GM21723 (cell line): Measurements from ENCODE around the gene MAP7D1.
"Not testable (repeated sequence)": the region's sequence is repeated elsewhere in the genome, so short reads cannot be mapped to it uniquely, and the experiment has no call there.

ENCODE experiments used
- ATAC-seq: cut with Tn5 transposase; IDR thresholded peaks from one replicate; pipeline ENCODE4 v1.9.1; 2021; ENCODE audit warnings: mild to moderate bottlenecking, moderate library complexity; ENCODE audit not compliant: unreplicated experiment

The MAP7D1 gene

DNA sequence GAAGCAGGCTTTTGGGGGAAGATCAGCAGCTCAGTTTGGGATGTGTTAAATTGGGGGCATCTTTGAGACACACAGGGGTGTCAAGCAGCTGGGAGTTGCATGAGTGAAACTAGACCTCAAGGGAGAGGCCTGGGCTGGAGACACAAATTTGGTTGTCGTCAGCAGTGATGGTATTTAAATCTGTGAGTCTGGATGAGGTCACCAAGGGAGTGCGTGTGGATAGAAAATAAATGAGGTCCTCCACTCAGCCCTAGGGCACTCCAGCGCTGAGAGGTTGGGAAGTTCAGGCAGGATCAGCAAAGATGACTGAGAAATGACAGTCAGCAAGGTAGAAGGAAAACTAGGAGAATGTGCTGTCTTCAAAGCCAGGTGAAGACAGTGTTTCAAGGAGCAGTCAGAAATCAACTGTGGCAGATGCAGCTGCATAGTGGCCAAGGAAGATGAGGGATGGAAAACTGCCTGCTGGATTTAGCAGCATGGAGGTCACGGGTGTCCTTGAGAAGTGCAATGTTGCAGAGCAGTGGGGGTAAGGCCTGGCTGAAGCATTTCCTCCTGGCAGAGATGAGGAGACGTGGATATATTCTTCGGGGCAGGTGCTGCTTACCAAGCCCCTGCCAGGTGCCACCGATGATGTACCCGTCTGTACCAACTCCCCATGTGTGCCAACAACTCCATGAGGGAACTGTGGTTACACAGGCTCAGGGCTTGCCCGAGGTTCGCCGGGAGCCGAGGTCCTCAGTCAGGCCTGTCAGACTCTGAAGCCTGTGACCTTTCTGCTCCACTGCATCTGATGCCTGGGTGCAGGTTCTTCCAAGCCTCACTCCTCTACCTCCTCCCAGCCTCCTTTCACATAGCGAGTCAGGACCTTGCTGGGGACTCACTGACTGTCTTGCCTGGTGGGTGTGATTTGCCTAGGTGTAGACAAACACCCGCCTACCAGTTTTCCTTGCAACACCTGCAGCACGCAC lies 11.3 kb downstream of the MAP7D1 start:
- ATAC-seq: no peak

DNA sequence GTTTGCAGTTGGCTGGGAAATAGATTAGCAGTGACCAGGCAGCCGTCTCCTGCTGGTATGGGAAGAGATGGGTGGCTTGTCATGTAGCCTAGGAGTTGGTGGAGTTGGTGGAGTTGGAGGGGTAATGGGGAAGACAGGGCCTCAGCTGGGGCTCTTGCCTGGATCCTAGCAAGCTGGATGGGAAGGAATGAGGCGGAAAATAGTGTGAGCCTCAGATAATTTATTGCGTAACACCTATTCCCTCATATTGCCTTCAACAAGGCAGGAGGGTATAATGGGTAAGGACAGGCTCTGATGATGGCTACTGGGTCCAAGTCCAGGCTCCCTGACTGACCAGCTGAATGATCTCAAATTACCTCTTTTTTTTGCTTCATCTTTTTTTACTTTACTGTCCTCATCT lies 12.6 kb downstream of the MAP7D1 start:
- no peak for ATAC-seq

DNA sequence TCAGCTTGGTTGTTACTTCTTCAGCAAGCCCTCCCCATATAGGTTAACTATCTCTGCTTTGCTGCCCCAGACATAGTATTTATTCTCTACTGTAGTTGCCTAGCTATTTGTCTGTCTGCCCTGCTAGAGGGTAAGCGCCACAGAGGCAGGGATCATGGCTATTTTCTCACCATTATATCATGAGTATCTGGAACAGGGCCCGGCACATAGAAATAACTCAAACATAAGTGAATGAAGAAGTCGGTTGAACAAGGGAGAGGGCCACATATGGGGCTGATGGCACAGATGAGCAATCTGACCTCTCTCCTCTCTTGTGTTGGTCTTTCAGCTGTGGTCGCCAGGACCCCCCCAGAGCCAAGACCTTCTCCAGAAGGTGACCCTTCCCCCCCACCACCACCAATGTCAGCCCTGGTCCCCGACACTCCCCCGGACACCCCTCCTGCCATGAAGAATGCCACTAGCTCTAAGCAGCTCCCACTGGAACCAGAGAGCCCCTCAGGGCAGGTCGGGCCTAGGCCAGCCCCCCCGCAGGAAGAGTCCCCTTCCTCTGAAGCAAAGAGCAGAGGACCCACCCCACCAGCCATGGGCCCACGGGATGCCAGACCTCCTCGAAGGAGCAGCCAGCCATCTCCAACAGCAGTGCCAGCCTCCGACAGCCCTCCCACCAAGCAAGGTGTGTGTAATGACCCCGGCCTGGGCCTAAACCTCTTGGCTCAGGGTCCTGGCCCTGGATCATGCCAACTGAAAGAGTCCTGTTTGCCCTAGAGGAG lies 14.9 kb downstream of the MAP7D1 start:
- ATAC-seq: no peak

DNA sequence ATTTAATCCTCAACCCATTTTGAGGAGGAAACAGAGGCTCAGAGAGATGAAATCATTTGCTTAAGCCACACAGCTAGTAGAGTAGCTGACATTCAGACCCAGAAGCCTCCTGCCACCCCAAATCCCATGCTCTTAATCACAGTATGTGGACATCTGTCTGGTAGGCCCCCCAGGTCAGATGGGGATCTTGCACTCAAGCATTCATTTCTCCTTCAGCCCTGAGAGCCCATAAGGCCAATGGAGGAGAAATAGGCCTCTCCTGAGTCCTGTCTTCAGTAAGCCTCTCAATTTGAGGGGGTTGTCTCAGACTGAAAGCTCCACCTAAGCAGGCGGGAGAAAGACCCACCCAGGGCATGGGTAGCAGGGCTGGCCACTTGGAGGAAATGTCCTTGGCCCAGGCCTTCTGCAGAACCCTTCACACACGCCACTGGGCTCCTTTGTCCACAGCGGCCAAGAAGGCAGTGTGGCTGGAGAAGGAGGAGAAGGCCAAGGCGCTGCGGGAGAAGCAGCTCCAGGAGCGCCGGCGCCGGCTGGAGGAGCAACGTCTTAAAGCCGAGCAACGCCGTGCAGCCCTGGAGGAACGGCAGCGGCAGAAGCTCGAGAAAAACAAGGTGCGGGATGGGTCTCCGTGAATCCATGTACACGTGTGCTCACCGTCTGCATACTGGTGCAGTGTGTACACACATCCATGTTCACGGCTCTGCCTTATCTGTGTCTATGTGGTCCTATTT lies 16.2 kb downstream of the MAP7D1 start:
- ATAC-seq: no peak

DNA sequence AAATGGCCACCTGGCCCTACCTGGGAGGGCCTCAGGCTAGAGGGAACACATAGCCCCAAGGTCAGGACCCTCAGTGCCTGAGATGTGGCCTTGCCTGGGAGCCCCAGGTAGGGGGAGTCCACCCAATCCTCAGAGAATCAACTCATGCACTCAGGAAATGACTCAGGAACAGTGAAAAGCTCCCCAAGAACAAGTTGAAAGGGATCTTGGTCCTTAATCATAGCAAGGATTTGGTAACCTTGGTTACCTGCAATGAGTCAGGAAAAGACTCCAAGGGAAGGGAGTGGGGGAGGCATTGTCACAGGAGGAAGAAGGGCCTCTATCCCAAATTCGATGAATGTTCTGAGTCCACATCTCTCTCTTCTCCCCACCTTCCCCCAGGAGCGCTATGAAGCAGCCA lies 17.0 kb downstream of the MAP7D1 start:
- ATAC-seq: no peak

DNA sequence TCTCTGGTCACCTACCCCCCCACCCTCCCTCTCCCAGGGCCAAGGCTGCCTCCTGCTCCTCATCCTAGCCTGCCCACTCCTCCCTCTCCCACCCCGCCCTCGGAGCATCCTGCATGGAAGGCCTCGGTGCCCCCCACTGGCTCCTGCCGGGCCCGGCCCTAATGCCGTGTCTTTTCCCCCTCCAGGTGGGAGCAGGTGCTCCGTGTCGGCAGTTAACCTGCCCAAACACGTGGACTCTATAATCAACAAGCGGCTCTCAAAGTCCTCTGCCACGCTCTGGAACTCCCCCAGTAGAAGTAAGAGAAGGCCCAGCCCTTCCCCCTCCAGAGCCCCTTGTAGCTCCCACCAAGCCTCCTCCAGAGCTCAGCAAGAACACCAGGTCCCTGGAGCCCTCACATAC lies 18.8 kb downstream of the MAP7D1 start:
- no peak for ATAC-seq

DNA sequence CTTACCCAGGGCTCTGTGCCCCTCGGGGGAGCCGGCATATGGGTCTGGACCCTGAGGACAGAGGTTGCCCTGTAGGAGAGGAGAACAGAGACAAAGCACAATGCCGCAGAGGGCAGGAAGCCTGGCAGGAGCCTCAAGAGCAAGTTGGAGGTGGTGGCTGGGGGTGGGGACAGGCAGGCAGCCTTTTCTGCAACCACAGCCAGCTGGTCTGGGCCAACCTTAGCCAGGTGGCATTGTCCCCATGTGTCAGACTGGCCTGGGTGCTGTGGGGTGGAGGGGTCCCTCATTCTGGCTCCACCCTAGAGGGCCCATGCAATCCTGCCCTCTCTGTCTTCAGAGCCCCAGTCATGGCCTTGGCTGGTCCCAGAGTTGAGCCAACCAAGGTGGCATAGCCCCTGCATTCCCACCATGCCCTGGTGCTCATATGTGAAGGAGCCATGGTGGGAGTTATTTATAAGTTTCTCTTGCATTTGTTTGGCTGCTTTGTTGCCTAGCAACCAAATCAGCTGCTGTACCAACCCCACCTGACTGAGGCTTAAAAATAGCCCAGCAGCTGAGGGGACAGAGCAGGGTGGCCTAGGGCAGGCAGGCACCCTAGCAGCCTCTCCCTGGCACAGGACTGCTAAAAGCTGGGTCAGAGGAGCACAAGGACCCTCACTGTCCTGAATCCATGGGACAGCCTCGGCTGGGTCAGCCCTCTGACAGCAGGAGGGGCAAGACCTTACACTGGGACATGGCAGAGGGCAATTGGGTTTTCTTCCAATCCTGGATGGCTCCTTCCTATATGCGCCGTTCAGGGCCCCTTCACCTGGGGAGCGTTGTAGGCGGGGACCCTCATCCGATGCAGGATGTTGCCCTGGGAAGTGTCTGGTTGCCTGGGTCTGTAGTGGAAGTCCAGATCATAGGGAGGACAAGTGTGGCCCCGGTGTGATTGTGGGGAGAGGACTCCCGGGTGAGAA lies 19.5 kb downstream of the MAP7D1 start:
- ATAC-seq: no peak

DNA sequence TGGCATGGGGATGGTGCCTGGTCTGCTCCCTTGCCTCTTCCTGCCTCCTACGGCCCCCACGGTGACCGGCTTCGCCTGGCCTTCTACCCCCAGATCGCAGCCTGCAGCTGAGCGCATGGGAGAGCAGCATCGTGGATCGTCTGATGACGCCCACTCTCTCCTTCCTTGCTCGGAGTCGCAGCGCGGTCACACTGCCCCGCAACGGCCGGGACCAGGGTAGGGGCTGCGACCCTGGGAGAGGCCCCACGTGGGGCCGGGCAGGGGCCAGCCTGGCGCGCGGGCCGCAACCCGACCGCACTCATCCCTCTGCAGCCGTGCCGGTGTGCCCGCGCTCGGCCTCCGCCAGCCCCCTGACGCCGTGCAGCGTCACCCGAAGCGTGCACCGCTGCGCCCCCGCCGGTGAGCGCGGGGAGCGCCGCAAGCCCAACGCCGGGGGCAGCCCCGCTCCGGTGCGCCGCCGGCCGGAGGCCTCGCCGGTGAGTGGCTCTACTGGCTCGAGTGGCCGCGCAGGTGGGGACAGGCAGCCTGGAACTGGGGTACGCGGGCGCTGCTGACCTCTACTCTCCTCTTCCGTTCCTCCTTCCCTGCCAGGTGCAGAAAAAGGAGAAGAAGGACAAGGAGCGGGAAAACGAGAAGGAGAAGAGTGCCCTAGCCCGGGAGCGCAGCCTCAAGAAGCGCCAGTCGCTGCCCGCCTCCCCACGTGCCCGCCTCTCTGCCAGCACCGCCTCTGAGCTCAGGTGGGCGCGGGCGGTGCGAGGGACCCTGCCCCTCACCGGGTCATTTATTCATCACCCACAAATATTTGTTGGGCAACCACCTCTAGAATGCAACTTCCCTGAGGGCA lies 20.4 kb downstream of the MAP7D1 start:
- no peak for ATAC-seq

DNA sequence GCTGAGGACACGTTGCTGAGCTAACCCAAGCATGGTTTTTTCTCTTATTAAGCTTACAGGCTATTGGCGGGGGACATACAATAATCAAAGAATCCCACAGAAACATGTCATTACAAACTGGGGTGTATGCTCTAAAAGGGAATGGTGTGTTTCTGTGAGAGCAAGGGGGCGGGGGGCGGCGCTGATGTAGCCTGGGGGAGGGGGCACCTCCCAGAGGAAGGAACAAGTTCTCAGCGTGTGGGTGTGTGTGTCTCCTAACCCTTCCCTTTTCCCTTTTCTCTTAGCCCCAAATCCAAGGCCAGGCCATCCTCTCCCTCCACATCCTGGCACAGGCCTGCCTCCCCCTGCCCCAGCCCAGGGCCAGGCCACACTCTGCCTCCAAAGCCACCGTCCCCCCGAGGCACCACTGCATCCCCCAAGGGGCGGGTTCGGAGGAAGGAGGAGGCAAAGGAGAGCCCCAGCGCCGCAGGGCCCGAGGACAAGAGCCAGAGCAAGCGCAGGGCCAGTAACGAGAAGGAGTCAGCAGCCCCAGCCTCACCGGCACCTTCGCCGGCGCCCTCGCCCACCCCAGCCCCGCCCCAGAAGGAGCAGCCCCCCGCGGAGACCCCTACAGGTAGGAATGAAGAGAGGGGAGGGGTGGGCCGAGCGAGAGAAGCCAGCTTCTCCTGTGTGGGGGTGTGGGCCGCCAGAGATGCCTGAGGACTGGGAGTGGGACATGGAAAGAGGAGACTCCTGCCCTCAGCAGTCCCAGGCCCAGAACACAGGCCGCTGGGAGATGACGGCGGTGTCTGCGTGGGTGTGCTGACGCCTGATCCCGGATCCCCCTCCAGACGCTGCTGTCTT lies 21.9 kb downstream of the MAP7D1 start:
- ATAC-seq: no peak

DNA sequence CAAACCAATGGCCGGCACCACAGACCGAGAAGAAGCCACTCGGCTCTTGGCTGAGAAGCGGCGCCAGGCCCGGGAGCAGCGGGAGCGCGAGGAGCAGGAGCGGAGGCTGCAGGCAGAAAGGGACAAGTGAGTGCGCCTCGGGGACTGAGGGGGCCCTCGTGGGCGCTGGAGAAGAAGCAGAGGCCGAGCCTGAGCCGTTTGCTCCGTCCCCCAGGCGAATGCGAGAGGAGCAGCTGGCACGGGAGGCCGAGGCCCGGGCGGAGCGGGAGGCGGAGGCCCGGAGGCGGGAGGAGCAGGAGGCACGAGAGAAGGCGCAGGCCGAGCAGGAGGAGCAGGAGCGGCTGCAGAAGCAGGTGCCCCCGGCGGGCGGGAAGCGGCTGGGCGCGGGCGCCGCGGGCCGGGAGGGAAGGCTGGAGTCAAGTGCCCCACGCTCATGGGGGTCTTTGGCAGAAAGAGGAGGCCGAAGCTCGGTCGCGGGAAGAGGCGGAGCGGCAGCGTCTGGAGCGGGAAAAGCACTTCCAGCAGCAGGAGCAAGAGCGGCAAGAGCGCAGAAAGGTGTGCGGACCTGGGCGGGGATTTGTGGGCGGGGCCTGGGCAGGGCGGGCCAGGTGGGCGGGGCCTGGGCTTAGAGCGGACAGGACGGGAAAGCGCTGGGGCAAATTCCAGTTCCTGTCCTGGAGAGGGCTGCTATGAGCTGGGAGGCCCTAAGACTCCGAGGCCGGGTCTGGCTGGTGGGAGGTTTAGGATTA lies 22.7 kb downstream of the MAP7D1 start:
- no peak for ATAC-seq

DNA sequence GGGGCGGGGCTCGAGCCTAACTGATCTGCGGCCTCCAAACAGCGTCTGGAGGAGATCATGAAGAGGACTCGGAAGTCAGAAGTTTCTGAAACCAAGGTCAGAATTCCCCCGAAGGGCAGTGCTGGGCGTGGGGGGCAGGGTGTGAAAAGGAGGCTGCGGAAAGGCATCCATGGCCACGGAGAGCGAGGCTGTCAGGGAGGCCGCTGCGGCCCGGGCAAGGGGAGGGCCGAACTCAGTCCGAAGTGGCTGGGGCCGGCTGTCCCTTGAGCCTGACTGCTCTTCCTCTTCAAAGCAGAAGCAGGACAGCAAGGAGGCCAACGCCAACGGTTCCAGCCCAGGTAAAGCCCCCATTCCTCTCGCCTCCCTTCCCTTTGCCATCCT lies 23.2 kb downstream of the MAP7D1 start:
- ATAC-seq: no peak

DNA sequence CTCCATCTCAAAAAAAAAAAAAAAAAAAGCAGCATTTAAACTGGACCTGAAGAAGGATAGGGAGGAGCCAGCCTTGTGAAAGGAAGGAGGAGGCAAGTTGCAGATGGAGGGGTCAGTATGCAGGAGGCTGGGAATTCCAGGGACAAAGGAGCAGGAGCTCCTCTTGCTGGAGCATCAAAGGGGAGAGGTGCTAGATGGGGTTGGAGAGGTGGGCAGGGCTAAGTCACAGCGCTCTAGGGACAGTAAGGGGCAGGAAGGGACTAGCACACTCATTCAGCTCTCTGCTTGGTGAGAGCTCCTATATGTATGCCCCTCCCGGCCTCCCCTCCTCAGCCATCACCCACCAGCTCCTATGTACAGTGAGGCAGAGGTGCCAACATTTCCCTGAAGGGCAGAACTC lies 26.8 kb downstream of the MAP7D1 start:
- ATAC-seq: no peak

DNA sequence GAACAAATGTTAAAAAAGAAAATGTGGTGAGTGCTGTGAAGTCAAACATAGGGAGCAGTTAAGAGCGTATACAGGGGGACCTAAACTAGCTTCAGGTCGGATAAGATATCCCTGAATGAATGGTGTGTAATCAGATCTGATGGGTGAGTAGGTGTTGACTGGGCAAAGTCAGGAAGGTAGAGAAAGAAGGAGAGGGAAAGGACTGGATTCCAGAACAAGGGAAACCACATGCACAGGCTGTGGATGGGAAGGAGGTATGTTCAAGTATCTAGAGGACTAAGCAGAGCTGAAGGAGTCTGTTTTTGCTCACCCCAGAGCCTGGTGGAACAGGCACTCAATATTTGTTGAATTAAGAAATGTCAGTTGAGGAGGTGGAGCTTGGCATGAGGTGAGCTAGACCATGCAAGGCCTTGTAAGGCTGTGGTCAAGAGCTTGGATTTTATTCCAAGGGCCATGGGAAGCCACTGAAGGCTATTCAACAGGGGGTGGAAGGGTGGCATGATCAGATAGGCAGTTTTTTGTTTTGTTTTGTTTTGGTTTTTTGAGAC lies 27.4 kb downstream of the MAP7D1 start:
- ATAC-seq: no peak

DNA sequence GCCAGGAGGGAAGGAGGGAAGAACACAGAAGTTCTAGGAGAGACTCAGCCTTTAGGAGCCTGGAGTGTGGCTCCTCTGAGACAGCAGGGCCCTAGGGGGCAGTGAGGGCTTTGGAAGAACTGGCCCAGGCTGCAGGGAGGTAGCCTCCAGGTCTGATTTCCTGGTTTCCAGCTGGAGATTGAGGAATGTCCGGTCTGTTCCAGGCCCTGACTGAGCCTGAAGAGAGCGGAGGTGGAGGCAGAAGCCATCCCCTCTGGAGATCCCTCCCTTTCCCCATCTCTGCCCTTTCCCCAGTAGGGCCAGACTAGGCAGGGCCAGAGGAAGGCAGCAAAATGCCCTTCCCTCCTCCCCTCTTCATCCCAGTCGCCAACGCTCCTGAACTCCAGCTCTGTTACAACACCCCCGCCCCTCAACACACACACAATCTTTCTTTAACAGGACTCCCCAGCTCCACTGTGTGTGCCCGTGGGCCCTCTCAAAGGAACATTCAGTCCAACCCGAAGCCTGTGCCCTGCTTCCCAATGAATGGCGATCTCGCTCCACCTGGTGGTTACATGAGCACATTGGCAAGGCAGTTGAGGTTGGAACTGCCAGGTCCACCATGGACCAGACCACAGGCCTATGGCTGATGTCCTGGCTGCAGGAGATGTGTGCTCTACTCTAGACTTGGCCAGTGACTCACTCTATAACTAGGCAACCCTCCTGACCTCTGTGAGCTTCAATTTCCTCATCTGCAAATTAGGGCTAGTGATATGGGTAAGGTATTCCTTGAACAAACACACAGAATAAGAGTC lies 32.0 kb downstream of the MAP7D1 start:
- peak; percentile 74 for ATAC-seq

DNA sequence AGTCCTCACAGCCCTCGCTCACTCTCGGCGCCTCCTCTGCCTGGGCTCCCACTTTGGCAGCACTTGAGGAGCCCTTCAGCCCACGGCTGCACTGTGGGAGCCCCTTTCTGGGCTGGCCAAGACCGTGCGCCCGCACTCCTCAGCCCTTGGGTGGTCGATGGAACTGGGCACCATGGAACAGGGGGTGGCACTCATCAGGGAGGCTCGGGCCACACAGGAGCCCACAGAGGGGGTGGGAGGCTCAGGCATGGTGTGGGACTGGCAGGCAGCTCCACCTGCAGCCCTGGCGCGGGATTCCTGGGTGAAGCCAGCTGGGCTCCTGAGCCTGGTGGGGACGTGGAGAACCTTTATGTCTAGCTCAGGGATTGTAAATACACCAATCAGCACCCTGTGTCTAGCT lies 40.8 kb downstream of the MAP7D1 start:
- not testable (repeated sequence) for ATAC-seq

DNA sequence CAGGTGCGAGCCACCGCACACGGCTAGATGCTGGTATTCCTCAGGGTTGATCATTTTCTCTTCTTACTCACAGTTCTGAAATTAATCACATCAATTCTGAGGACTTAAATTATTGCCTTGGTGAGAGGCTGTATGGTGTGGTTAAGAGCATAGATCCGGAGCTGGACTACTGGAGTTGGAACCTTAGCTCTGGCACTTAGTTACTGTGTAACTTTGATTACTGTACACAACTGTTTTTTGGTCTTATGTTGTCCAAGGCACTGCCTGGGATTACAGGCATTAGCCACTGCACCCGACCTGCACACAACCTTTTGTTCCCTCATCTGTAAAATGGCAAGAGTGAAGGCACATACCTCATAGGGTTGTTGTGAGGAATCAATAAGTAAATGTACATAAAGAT lies 42.7 kb downstream of the MAP7D1 start:
- ATAC-seq: no peak
